GM12892 (cell line): ENCODE data around the gene LHX3.
A peak's percentile ranks its signal among the peaks of the same experiment; 100 is the strongest.

Source experiments
- DNase-seq: peaks from one replicate; pipeline ENCODE4 v3.0.0; 2011; ENCODE audit not compliant: insufficient read length
- FAIRE-seq: peaks from 2 replicates; lab custom pipeline; 2011; peaks lifted over from hg19 to GRCh38; lab: Jason Lieb, UNC
- POLR2A ChIP-seq: IDR thresholded peaks from 2 replicates; pipeline ENCODE4 v1.6.1; 2011; ENCODE audit warnings: low read depth, low read length, control low read depth
- POLR2AphosphoS5 ChIP-seq: IDR thresholded peaks from 2 replicates; pipeline ENCODE4 v1.6.1; 2011; ENCODE audit warnings: low read depth, low read length, control low read depth
- TAF1 ChIP-seq: IDR thresholded peaks from 2 replicates; pipeline ENCODE4 v1.6.1; 2011; ENCODE audit warnings: low read depth, mild to moderate bottlenecking, control low read depth, low read length, borderline replicate concordance

Gene LHX3

DNA sequence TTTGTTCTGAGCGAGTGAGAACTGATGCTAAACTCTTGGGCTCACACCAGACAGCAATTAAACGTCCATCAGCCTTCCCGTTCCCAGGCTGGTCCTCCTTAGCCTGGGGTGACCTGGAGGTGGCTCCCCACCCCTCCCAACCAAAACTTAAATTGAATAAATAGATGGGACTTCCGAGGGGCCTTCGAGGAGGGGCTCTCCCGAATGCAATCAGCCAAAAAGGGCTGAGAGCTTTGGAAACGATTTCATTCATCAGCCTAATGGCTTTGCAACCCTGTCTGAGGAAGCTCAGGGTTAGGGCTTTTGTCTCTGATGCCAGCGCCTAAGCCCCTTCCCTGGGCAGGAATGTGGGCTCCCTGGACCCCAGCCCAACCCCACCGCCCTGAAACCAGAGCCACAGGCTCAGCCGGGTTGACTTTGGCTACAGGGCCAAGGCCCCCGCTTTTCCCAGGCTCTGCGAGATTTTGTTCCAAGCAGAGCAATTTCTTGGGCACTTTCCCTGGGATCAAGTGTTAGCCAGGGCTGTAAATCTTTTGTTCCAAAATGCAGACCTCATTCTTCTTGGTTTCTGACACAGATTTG lies 29.2 kb downstream of the LHX3 start:
- FAIRE-seq (no peak), DNase-seq (no peak)
- TF ChIP-seq POLR2AphosphoS5 (no peak), TAF1 (no peak), POLR2A (no peak)

DNA sequence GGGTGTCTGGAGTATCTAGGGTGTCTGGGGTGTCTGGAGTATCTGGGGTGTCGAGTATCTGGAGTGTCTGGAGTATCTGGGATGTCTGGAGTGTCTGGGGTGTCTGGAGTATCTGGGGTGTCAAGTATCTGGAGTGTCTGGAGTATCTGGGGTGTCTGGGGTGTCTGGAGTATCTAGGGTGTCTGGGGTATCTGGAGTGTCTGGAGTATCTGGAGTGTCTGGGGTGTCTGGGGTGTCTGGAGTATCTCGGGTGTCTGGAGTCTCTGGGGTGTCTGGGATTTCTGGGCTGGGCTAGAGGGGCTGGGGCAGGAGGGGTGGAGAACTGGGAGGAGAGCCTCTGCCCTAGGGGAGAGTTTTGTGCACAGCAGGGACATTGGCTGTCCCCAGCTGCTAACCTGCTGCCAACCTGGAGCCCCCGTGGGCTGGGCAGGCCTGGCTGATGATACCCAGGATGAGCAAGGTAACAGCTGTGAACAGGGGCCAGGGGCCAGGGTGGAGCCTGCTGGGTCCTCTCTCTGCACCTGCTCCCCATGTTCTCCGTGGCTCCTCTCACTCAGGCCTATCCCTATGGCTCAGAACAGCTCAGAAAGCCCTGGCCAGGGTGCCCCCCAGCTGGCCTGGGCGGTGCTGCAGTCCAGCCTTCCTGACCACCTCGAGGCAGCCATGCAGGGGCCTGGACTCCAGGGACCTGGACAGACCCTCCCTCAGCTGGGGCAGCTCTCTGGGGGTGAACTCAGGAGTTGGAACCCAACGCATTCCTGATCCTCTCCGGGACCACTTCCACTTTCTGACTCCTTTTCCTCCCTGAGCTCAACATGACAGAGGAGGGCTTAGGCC lies 29.9 kb downstream of the LHX3 start:
- FAIRE-seq: no peak
- DNase-seq: no peak
- TF ChIP-seq TAF1: no peak
- no peak for TF ChIP-seq POLR2AphosphoS5
- no peak for TF ChIP-seq POLR2A

- TF ChIP-seq POLR2AphosphoS5 (no peak), POLR2A (no peak), TAF1 (no peak)
- no peak for DNase-seq
- no peak for FAIRE-seq
Measured at GRCh38 chr9:136173648-136174290, 31.2 kb downstream of the LHX3 start.

- TF ChIP-seq POLR2A: no peak
- no peak for TF ChIP-seq POLR2AphosphoS5
- no peak for TF ChIP-seq TAF1
- no peak for DNase-seq
- no peak for FAIRE-seq
Measured at GRCh38 chr9:136172412-136173079, 32.4 kb downstream of the LHX3 start.

DNA sequence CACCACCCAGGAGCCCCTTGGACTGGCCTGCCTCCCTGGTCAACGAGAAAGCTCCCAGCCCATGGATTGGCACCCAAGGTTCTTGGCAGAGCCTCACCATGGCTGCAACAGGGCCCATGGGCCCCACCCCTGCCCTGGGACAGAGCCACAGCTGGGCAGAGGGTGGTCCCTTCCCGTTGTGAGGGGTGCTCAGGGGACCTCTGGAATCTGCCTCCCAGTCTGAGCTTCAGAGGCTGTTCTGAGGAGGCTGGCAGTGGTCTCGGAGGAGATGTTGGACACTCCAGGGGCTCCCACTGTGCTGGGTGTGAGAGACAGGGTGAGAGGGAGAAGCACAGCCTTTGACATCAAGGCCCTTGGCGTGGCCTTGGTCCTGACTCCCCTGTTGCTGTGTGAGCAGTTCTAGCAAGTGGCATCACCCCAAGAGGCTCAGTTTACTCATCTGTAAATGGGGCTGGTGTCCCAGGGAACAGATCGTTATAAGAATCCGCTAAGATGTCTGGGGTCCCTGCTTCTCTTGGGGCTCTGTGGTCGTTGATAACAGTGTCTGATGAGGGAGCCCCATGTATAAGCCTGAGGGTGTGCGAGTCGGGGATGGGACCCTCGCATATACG lies 33.0 kb downstream of the LHX3 start:
- FAIRE-seq: no peak
- TF ChIP-seq POLR2A (no peak), POLR2AphosphoS5 (no peak), TAF1 (no peak)

DNA sequence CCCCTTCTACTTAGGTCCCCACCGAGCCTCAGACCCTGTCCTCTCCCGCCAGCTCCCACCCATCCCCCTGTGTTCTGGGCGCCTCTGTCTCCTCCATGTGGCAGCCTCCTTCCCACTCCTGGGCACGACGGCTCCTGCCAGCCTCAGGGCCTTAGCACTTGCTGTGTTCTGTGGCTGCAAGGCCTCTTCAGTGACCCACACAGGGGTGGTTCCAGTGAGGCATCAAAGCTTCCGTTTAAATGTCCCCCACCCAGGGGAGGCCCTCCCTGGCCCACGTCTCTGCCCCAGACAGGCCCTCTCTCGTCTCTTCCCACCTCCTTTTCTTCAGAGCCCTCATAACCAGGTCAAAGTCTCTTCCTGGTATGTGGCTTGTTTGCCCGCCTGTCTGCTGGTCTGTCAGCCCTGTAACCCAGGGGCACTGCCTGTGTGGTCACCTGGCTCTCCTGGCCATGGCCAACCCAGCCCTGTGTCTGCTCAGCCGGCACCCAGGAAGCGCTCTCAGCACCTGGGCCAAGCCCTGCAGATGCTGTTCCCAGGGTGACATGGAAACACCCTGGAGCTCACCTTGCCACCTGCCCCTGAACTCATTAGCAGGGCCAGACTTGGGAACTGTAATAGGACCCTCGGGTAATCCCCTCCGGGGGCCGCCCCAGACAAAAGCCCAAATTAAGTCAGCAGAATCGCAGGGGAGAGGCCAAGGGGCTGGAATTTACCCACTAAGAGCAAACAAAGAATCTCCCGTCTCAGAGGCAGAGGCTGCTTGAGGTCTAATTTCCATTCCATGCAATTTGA lies 33.7 kb downstream of the LHX3 start:
- TF ChIP-seq TAF1: no peak
- TF ChIP-seq POLR2A: no peak
- no peak for TF ChIP-seq POLR2AphosphoS5
- FAIRE-seq (no peak), DNase-seq (no peak)

More for the DNA sequence above, 33.0 kb downstream of the LHX3 start:
- DNase-seq: no peak

- FAIRE-seq (no peak), DNase-seq (peak; percentile 90)
- TF ChIP-seq POLR2A (no peak), TAF1 (no peak), POLR2AphosphoS5 (no peak)
Measured at GRCh38 chr9:136170006-136170901, 34.7 kb downstream of the LHX3 start.

- no peak for DNase-seq
- TF ChIP-seq POLR2A (no peak), TAF1 (no peak), POLR2AphosphoS5 (no peak)
- FAIRE-seq: no peak
Measured at GRCh38 chr9:136169495-136169894, 35.4 kb downstream of the LHX3 start.

GRCh38 chr9:136163248-136163850 lies 41.6 kb downstream of the LHX3 start:
- no peak for TF ChIP-seq POLR2AphosphoS5
- TF ChIP-seq TAF1: no peak
- no peak for TF ChIP-seq POLR2A
- FAIRE-seq: no peak
- DNase-seq: no peak
